Esophagus muscularis mucosa (tissue), 4 donors: ENCODE results near the gene ANKS3. TPM values are rescaled to one million over a fixed set of nuclear protein-coding genes. Genes with fewer than 3 reads are reported as not detected.

Source experiments
- DNase-seq: peaks from one replicate; pipeline ENCODE4 v3.0.0-alpha.2; 2017; ENCODE audit errors: extremely low spot score
- H3K27ac ChIP-seq, 4 donors: fragments of 200-600 bp; sonication (generic); replicated peaks in 1 of 4; 1 replicate in 3 of 4; 2 replicates in 1 of 4; pipeline ENCODE4 v1.5.1; 2016 to 2019; ENCODE audit warnings: mild to moderate bottlenecking in 1 of 4
- H3K27me3 ChIP-seq, 4 donors: fragments of 200-600 bp; sonication (generic); one replicate each; pipeline versions ENCODE4 v1.5.1 to v1.6.0; 2016 to 2019
- H3K36me3 ChIP-seq, 4 donors: fragments of 200-600 bp; sonication (generic); one replicate each; pipeline ENCODE4 v1.5.1; 2016 to 2019
- H3K4me1 ChIP-seq, 4 donors: fragments of 200-600 bp; sonication (generic); one replicate each; pipeline ENCODE4 v1.5.1; 2016 to 2019
- H3K4me3 ChIP-seq, 4 donors: fragments of 200-600 bp; sonication (generic); 1 replicate in 2 of 4; 2 replicates in 2 of 4; pipeline ENCODE4 v1.5.1; 2016 to 2019; ENCODE audit warnings: mild to moderate bottlenecking in 4 of 4, moderate library complexity in 1 of 4
- H3K9me3 ChIP-seq, 4 donors: fragments of 200-600 bp; sonication (generic); 1 replicate in 3 of 4; 2 replicates in 1 of 4; pipeline ENCODE4 v1.5.1; 2016 to 2019
- CTCF ChIP-seq, 3 experiments: fragments of 200-600 bp in 2 of 3; fragments of 450-650 bp in 1 of 3; sonication (generic) in 2 of 3; IDR thresholded peaks; one replicate each; pipeline ENCODE4 v1.5.1; 2017 to 2019; ENCODE audit warnings: antibody characterized with exemption in 3 of 3, mild to moderate bottlenecking in 2 of 3, moderate library complexity in 1 of 3
- EP300 ChIP-seq: sonication (generic); formaldehyde crosslinking; IDR thresholded peaks from one replicate; pipeline ENCODE4 v1.6.1; 2017; ENCODE audit warnings: antibody characterized with exemption
- POLR2A ChIP-seq: fragments of 450-650 bp; IDR thresholded peaks from one replicate; pipeline ENCODE4 v1.6.1; 2017; ENCODE audit warnings: antibody characterized with exemption, moderate library complexity, mild to moderate bottlenecking, low read depth
- POLR2AphosphoS5 ChIP-seq, 2 donors: sonication (generic); formaldehyde crosslinking; IDR thresholded peaks; one replicate each; pipeline ENCODE4 v1.6.1; 2017; ENCODE audit warnings: antibody characterized with exemption in 2 of 2
- WGBS: methylation state at CpG from one replicate; pipeline ENCODE4 v1.1.5; 2018; 5-methylcytosine and 5-hydroxymethylcytosine counted together
- intact Hi-C: fragments of 100-400 bp; cut with DNase I; formaldehyde crosslinking; loops from one replicate; pipeline ENCODE4 v1.15.1; 2023
- total RNA-seq, 4 donors: library from RNA; depleted of rRNA; stranded (reverse); fragments of >200 nt; gene quantifications; one replicate each; pipeline versions ENCODE4 v1.1.0 to v1.2.1, GENCODE V29; 2016

Gene ANKS3
- total RNA-seq, 4 donors from 2014 or later, result 17.0 to 29.0 (median 24.7) TPM

- Histone ChIP-seq H3K27ac (peak overlapping the region in 2 of 4 donors; percentile 25 to 34), H3K27me3 (no peaks in the 10 kb centered on the region), H3K4me3 (no peak overlapping the region), H3K9me3 (no peaks in the 10 kb centered on the region), H3K36me3 (peaks cover 28 to 83% (median 55%) of the 10 kb centered on the region in 4 donors), H3K4me1 (peaks cover 23 to 42% (median 35%) of the 10 kb centered on the region in 4 donors)
- no peak for DNase-seq
- TF ChIP-seq POLR2AphosphoS5 (IDR thresholded peaks at IDR 0.05) (no peak), EP300 (no peak), POLR2A (no peak), CTCF (IDR thresholded peaks at IDR 0.05) (no peak)
- intact Hi-C loops, result no loop called here
- 75% methylated on average over 24 of the region's 25 CpGs for WGBS
Observed at GRCh38 chr16:4663777-4664465, 70.2 kb downstream of the ANKS3 start.

- Histone ChIP-seq H3K27me3 (no peaks in the 10 kb centered on the region), H3K27ac (peak overlapping the region in 2 of 4 donors; percentile 25 to 34), H3K4me1 (peaks cover 23 to 42% (median 35%) of the 10 kb centered on the region in 4 donors), H3K36me3 (peaks cover 23 to 83% (median 56%) of the 10 kb centered on the region in 4 donors), H3K4me3 (no peak overlapping the region), H3K9me3 (no peaks in the 10 kb centered on the region)
- no peak for TF ChIP-seq EP300
- no peak for TF ChIP-seq POLR2A
- no peak for TF ChIP-seq CTCF (IDR thresholded peaks at IDR 0.05)
- no peak for TF ChIP-seq POLR2AphosphoS5 (IDR thresholded peaks at IDR 0.05)
- WGBS, result 69% methylated on average over 5 of the region's 5 CpGs
- intact Hi-C loops, result no loop called here
- no peak for DNase-seq
Observed at GRCh38 chr16:4663465-4663776, 70.7 kb downstream of the ANKS3 start.

GRCh38 chr16:4661661-4662060 lies 72.4 kb downstream of the ANKS3 start:
- DNase-seq, result no peak
- intact Hi-C loops, result no loop called here
- no peak overlapping the region for H3K27ac ChIP-seq

GRCh38 chr16:4660454-4661007 lies 73.5 kb downstream of the ANKS3 start:
- no peak for DNase-seq
- H3K9me3 ChIP-seq, result no peaks in the 10 kb centered on the region
- no peak for TF ChIP-seq POLR2A
- TF ChIP-seq EP300, result no peak
- no peak for TF ChIP-seq POLR2AphosphoS5 (IDR thresholded peaks at IDR 0.05)
- TF ChIP-seq CTCF (IDR thresholded peaks at IDR 0.05), result no peak
- peaks cover 23 to 42% (median 35%) of the 10 kb centered on the region in 4 donors for H3K4me1 ChIP-seq
- 63% methylated on average over 18 of the region's 18 CpGs for whole genome bisulfite sequencing
- H3K4me3 ChIP-seq, result no peak overlapping the region
- peaks cover 17 to 83% (median 55%) of the 10 kb centered on the region in 4 donors for H3K36me3 ChIP-seq
- intact Hi-C loops, result no loop called here
- H3K27ac ChIP-seq, result peak overlapping the region in 3 of 4 donors; percentile 10 to 44 (median 20)
- no peaks in the 10 kb centered on the region for H3K27me3 ChIP-seq

More at GRCh38 chr16:4661661-4662060, 72.4 kb downstream of the ANKS3 start:
- H3K27me3 ChIP-seq, result no peaks in the 10 kb centered on the region
- H3K36me3 ChIP-seq, result peaks cover 22 to 83% (median 55%) of the 10 kb centered on the region in 4 donors
- peaks cover 23 to 42% (median 35%) of the 10 kb centered on the region in 4 donors for H3K4me1 ChIP-seq
- no peak for TF ChIP-seq EP300
- TF ChIP-seq CTCF (IDR thresholded peaks at IDR 0.05), result no peak
- no peak for TF ChIP-seq POLR2AphosphoS5 (IDR thresholded peaks at IDR 0.05)
- TF ChIP-seq POLR2A, result no peak
- 83% methylated on average over 5 of the region's 11 CpGs for WGBS
- no peaks in the 10 kb centered on the region for H3K9me3 ChIP-seq
- H3K4me3 ChIP-seq, result no peak overlapping the region
